ENCODE data around the gene CDKL5.
A peak's percentile ranks its signal among the peaks of the same experiment; 100 is the strongest.

CDKL5 gene

GRCh38 chrX:18425199-18426003 lies at the start of gene CDKL5:
TSS of gene CDKL5 (plus strand) at chrX:18425608. CDS start at chrX:18507097, 81,489 bp downstream.
- Histone ChIP-seq H3K4me3 (ENCODE audit: low read length) (peak within 1 kb of the TSS; percentile 81), H3K9ac (ENCODE audit: low read length) (peak within 1 kb of the TSS; percentile 78), H3K9me3 (ENCODE audit: control insufficient read depth, low read length) (no peaks in the 10 kb centered on the region), H3K4me1 (ENCODE audit: control insufficient read depth, insufficient read depth, low read length) (no peaks in the 10 kb centered on the region), H3K27me3 (replicated peaks; ENCODE audit: control insufficient read depth, insufficient read depth, low read length) (peaks cover 10% of the 10 kb centered on the region), H3K36me3 (ENCODE audit: control insufficient read depth, insufficient read depth, low read length, severe bottlenecking) (no peaks in the 10 kb centered on the region)
- DNase-seq (ENCODE audit: low read depth), result peak; percentile 96

GRCh38 chrX:18377796-18378195 lies 47.6 kb upstream of the CDKL5 start:
- DNase-seq (ENCODE audit: low read depth), result peak; percentile 40
- Histone ChIP-seq H3K9me3 (ENCODE audit: control insufficient read depth, low read length) (peaks cover 2% of the 10 kb centered on the region), H3K4me1 (ENCODE audit: control insufficient read depth, insufficient read depth, low read length) (no peaks in the 10 kb centered on the region), H3K27me3 (replicated peaks; ENCODE audit: control insufficient read depth, insufficient read depth, low read length) (peaks cover 19% of the 10 kb centered on the region), H3K4me3 (ENCODE audit: low read length) (no peak overlapping the region), H3K9ac (ENCODE audit: low read length) (no peak overlapping the region), H3K36me3 (ENCODE audit: control insufficient read depth, insufficient read depth, low read length, severe bottlenecking) (no peaks in the 10 kb centered on the region)

GRCh38 chrX:18389966-18390365 lies 35.4 kb upstream of the CDKL5 start:
- Histone ChIP-seq H3K36me3 (ENCODE audit: control insufficient read depth, insufficient read depth, low read length, severe bottlenecking) (no peaks in the 10 kb centered on the region), H3K4me1 (ENCODE audit: control insufficient read depth, insufficient read depth, low read length) (no peaks in the 10 kb centered on the region), H3K4me3 (ENCODE audit: low read length) (no peak overlapping the region), H3K27me3 (replicated peaks; ENCODE audit: control insufficient read depth, insufficient read depth, low read length) (peaks cover 20% of the 10 kb centered on the region), H3K9me3 (ENCODE audit: control insufficient read depth, low read length) (no peaks in the 10 kb centered on the region), H3K9ac (ENCODE audit: low read length) (no peak overlapping the region)
- DNase-seq (ENCODE audit: low read depth), result no peak

GRCh38 chrX:18390941-18391538 lies 34.4 kb upstream of the CDKL5 start:
- peak; percentile 85 for DNase-seq (ENCODE audit: low read depth)
- no peak overlapping the region for H3K9ac ChIP-seq (ENCODE audit: low read length)

GRCh38 chrX:18394477-18394876 lies 30.9 kb upstream of the CDKL5 start:
- Histone ChIP-seq H3K4me3 (ENCODE audit: low read length) (no peak overlapping the region), H3K4me1 (ENCODE audit: control insufficient read depth, insufficient read depth, low read length) (no peaks in the 10 kb centered on the region), H3K36me3 (ENCODE audit: control insufficient read depth, insufficient read depth, low read length, severe bottlenecking) (no peaks in the 10 kb centered on the region), H3K27me3 (replicated peaks; ENCODE audit: control insufficient read depth, insufficient read depth, low read length) (peaks cover 17% of the 10 kb centered on the region), H3K9me3 (ENCODE audit: control insufficient read depth, low read length) (no peaks in the 10 kb centered on the region), H3K9ac (ENCODE audit: low read length) (no peak overlapping the region)
- DNase-seq (ENCODE audit: low read depth), result no peak

More at GRCh38 chrX:18390941-18391538, 34.4 kb upstream of the CDKL5 start:
- Histone ChIP-seq H3K4me1 (ENCODE audit: control insufficient read depth, insufficient read depth, low read length) (no peaks in the 10 kb centered on the region), H3K4me3 (ENCODE audit: low read length) (no peak overlapping the region), H3K36me3 (ENCODE audit: control insufficient read depth, insufficient read depth, low read length, severe bottlenecking) (no peaks in the 10 kb centered on the region), H3K9me3 (ENCODE audit: control insufficient read depth, low read length) (no peaks in the 10 kb centered on the region), H3K27me3 (replicated peaks; ENCODE audit: control insufficient read depth, insufficient read depth, low read length) (peaks cover 20% of the 10 kb centered on the region)

- peaks cover 6% of the 10 kb centered on the region for H3K9me3 ChIP-seq (ENCODE audit: control insufficient read depth, low read length)
- no peak overlapping the region for H3K4me3 ChIP-seq (ENCODE audit: low read length)
- no peaks in the 10 kb centered on the region for H3K36me3 ChIP-seq (ENCODE audit: control insufficient read depth, insufficient read depth, low read length, severe bottlenecking)
- peaks cover 17% of the 10 kb centered on the region for H3K27me3 ChIP-seq (replicated peaks; ENCODE audit: control insufficient read depth, insufficient read depth, low read length)
- H3K9ac ChIP-seq (ENCODE audit: low read length), result no peak overlapping the region
- no peaks in the 10 kb centered on the region for H3K4me1 ChIP-seq (ENCODE audit: control insufficient read depth, insufficient read depth, low read length)
- no peak for DNase-seq (ENCODE audit: low read depth)
Measured at GRCh38 chrX:18401848-18402213, 23.6 kb upstream of the CDKL5 start.

- Histone ChIP-seq H3K4me3 (ENCODE audit: low read length) (no peak overlapping the region), H3K27me3 (replicated peaks; ENCODE audit: control insufficient read depth, insufficient read depth, low read length) (peaks cover 15% of the 10 kb centered on the region), H3K36me3 (ENCODE audit: control insufficient read depth, insufficient read depth, low read length, severe bottlenecking) (no peaks in the 10 kb centered on the region), H3K9ac (ENCODE audit: low read length) (no peak overlapping the region), H3K4me1 (ENCODE audit: control insufficient read depth, insufficient read depth, low read length) (no peaks in the 10 kb centered on the region), H3K9me3 (ENCODE audit: control insufficient read depth, low read length) (peaks cover 6% of the 10 kb centered on the region)
- DNase-seq (ENCODE audit: low read depth), result no peak
Measured at GRCh38 chrX:18406531-18407266, 18.7 kb upstream of the CDKL5 start.

GRCh38 chrX:18410038-18410437 lies 15.4 kb upstream of the CDKL5 start:
- H3K4me3 ChIP-seq (ENCODE audit: low read length), result no peak overlapping the region
- no peaks in the 10 kb centered on the region for H3K9me3 ChIP-seq (ENCODE audit: control insufficient read depth, low read length)
- H3K9ac ChIP-seq (ENCODE audit: low read length), result no peak overlapping the region
- H3K27me3 ChIP-seq (replicated peaks; ENCODE audit: control insufficient read depth, insufficient read depth, low read length), result peaks cover 3% of the 10 kb centered on the region
- no peaks in the 10 kb centered on the region for H3K36me3 ChIP-seq (ENCODE audit: control insufficient read depth, insufficient read depth, low read length, severe bottlenecking)
- no peaks in the 10 kb centered on the region for H3K4me1 ChIP-seq (ENCODE audit: control insufficient read depth, insufficient read depth, low read length)
- DNase-seq (ENCODE audit: low read depth), result peak; percentile 57

- Histone ChIP-seq H3K36me3 (ENCODE audit: control insufficient read depth, insufficient read depth, low read length, severe bottlenecking) (no peaks in the 10 kb centered on the region), H3K27me3 (replicated peaks; ENCODE audit: control insufficient read depth, insufficient read depth, low read length) (no peaks in the 10 kb centered on the region), H3K4me1 (ENCODE audit: control insufficient read depth, insufficient read depth, low read length) (no peaks in the 10 kb centered on the region), H3K9ac (ENCODE audit: low read length) (no peak overlapping the region), H3K4me3 (ENCODE audit: low read length) (no peak overlapping the region), H3K9me3 (ENCODE audit: control insufficient read depth, low read length) (no peaks in the 10 kb centered on the region)
- no peak for DNase-seq (ENCODE audit: low read depth)
Measured at GRCh38 chrX:18415386-18415785, 10.0 kb upstream of the CDKL5 start.

GRCh38 chrX:18422325-18422724 lies 3.1 kb upstream of the CDKL5 start:
- Histone ChIP-seq H3K9me3 (ENCODE audit: control insufficient read depth, low read length) (no peaks in the 10 kb centered on the region), H3K9ac (ENCODE audit: low read length) (no peak overlapping the region), H3K4me1 (ENCODE audit: control insufficient read depth, insufficient read depth, low read length) (no peaks in the 10 kb centered on the region), H3K27me3 (replicated peaks; ENCODE audit: control insufficient read depth, insufficient read depth, low read length) (peaks cover 10% of the 10 kb centered on the region), H3K36me3 (ENCODE audit: control insufficient read depth, insufficient read depth, low read length, severe bottlenecking) (no peaks in the 10 kb centered on the region), H3K4me3 (ENCODE audit: low read length) (no peak overlapping the region)
- DNase-seq (ENCODE audit: low read depth), result peak; percentile 74

- DNase-seq (ENCODE audit: low read depth), result peak; percentile 71
- Histone ChIP-seq H3K27me3 (replicated peaks; ENCODE audit: control insufficient read depth, insufficient read depth, low read length) (peaks cover 10% of the 10 kb centered on the region), H3K4me1 (ENCODE audit: control insufficient read depth, insufficient read depth, low read length) (no peaks in the 10 kb centered on the region), H3K36me3 (ENCODE audit: control insufficient read depth, insufficient read depth, low read length, severe bottlenecking) (no peaks in the 10 kb centered on the region), H3K4me3 (ENCODE audit: low read length) (no peak overlapping the region), H3K9me3 (ENCODE audit: control insufficient read depth, low read length) (no peaks in the 10 kb centered on the region), H3K9ac (ENCODE audit: low read length) (no peak overlapping the region)
Measured at GRCh38 chrX:18422886-18423285, 2.5 kb upstream of the CDKL5 start.
